Activated CD4-positive, alpha-beta T cell treated with anti-CD3 and anti-CD28 coated beads, Interleukin-2, amount 50 U/mL, for 4 hours (primary cell): Measurements from ENCODE around the gene POMGNT1.

ENCODE experiments used
- DNase-seq, 2 experiments: peaks; one replicate each; pipeline ENCODE4 v3.0.0-alpha.2; 2020

POMGNT1 gene

GRCh38 chr1:46206399-46206798 lies 8.2 kb upstream of the POMGNT1 start:
- DNase-seq: no peak

GRCh38 chr1:46205791-46206190 lies 7.6 kb upstream of the POMGNT1 start:
- DNase-seq: no peak

- no peak for DNase-seq
Observed at GRCh38 chr1:46205141-46205540, 6.9 kb upstream of the POMGNT1 start.

DNA sequence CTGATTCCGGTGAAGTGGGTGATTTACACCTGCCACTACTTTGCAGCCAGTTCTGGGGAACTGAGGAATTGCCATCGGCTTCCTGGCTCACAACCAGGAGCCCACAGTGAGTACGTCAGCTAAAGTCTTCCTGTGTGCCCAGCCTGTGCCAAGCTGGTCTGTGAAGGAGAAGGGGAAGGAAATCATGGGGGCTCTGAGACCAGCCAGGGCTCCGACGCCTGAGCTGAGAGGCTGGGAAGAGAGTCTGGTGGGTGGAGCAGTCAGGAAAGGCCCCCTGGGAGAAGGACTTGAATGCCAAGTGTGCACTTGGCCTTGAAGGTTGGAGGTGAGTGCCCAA lies 6.1 kb upstream of the POMGNT1 start:
- DNase-seq: no peak

DNA sequence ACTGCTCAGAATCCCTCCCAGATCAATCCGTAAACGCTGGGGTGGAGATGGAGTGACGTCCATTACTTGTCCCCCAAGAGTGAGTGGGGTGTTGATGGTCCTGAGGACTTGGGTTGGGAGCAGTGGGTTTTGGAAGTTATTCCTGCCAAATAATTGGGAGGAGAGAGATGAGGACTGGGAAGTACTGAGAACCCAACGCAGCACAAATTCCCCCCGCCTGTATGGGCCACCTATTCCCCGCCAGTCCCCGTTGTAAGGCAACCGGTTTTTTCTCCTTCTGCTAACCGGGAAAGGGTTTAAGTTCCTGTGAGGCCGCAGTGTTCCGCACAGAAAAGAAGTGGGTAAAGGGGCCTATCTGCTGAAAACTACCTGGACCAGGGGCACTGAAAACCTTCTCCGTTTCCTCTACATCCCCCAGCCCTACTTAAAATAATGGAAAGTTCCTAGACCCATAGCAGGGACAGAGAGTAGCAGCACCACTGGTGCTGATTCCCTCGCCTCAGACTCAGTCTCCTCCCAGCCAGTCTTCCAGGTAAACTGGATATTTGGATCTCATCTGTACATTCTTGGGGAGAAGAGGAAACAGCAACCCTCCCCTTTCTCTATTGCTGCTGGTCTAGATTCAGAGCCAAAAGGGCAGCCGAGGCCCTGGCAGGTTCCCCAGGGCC lies 5.6 kb upstream of the POMGNT1 start:
- DNase-seq: no peak

- no peak for DNase-seq
Observed at GRCh38 chr1:46199233-46199749, 1.1 kb upstream of the POMGNT1 start.

- no peak for DNase-seq
Observed at GRCh38 chr1:46197560-46197963, 672 bp downstream of the POMGNT1 start.

DNA sequence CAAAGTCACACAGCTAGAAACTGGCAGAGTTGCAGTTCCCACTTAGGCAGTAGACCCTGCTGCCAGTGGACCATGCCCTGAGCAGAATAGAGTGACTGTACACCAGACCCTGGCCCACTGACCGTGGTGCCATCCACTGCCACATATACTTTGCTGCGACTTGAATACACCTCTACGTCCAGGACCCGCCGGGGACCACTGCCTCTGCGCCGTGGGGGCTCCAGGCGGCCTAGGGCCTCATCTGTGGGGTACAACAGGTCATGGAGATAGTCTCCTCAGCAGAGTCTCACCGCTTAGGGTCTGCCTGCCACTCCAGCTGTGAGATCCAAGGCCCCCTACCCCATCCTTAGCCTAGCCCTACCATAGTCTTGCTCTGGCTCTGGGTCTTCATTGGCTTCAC lies 1.6 kb downstream of the POMGNT1 start:
- no peak for DNase-seq

DNA sequence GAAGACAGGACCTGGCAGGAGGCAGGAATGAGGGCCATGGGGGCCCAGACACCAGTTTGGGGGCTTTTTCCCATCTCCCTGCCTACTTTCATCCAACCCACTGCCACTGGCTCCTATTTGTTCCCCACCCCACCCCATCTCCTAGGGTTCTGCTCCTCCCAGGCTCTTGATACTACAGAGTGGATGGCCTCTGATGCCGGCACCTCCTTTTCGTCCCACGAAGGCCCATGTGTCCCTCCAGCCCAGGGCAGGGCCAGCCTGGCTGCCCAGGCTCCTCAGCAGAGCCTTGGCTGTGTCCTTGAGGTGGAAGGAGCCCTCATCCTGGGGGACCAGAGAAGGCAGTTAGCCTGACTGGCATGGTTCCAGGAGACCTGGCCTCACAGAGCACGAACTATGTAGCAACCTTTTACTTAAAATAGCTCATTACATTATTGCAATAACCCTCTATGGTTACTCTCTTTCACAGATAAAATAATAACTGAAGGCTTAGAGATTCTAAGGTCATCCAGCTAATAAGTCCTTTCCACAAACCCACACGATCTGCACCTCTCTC lies 3.5 kb downstream of the POMGNT1 start:
- no peak for DNase-seq

GRCh38 chr1:46193984-46194570 lies 4.2 kb downstream of the POMGNT1 start:
- DNase-seq: no peak

DNA sequence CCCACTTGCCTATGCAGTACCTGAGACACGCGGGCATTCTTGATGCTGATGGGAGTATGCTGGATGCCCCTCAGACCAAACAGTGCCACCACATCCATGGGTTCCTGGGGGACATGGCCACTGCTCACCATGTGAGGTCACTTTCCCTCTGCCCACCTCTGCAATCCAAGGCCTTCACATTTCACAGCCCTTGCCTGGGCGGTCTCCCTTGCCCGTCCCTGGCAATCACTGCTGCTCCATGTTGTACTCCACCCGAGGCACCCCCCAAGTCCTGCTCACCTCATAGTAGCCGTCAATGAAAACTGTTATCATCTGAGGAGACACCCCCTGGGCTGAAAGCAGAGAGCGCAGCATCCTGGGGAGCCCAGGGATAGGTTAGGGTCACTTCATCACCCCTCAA lies 4.9 kb downstream of the POMGNT1 start:
- no peak for DNase-seq

DNA sequence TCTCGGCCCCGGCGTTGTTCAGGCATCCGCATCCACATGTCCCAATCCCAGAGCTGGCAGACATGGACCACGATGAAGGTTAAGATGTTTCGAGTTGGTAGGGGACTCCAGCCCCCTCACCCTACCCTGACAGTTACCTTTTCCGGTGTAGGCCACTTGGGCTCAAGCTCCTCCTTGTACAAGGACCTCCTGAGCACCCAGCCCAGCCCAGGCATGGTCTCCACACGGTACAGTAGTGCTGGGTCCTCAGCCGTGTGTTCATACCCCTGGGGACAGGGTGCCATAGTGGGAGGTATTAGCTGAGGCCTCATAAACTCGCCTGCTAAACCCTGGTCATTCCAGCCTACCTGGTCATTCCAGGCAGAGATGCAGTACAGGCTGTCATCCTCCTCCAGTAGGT lies 6.1 kb downstream of the POMGNT1 start:
- DNase-seq: no peak

- DNase-seq: no peak
Observed at GRCh38 chr1:46191033-46191701, 7.1 kb downstream of the POMGNT1 start.

DNA sequence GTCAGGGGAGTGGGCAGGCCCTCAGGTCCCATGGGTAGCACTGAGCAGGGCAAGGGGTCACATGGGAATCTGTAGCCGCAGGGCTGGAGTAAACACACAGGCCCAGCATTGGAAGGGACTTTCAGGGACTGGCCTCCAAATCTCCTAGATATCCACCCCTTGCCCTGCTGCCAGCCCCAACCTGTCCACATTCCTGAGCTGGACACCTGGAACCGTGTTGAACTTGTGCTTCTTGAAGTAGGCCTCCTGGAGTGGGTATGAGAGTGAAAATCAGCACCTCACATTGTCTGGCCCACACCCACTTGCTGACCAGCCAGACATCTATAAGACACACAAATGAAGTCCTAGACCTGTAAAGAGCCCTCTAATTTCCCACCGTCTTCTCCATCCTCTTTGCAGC lies 7.7 kb downstream of the POMGNT1 start:
- DNase-seq: no peak

- no peak for DNase-seq
Observed at GRCh38 chr1:46188295-46189030, 9.8 kb downstream of the POMGNT1 start.

DNA sequence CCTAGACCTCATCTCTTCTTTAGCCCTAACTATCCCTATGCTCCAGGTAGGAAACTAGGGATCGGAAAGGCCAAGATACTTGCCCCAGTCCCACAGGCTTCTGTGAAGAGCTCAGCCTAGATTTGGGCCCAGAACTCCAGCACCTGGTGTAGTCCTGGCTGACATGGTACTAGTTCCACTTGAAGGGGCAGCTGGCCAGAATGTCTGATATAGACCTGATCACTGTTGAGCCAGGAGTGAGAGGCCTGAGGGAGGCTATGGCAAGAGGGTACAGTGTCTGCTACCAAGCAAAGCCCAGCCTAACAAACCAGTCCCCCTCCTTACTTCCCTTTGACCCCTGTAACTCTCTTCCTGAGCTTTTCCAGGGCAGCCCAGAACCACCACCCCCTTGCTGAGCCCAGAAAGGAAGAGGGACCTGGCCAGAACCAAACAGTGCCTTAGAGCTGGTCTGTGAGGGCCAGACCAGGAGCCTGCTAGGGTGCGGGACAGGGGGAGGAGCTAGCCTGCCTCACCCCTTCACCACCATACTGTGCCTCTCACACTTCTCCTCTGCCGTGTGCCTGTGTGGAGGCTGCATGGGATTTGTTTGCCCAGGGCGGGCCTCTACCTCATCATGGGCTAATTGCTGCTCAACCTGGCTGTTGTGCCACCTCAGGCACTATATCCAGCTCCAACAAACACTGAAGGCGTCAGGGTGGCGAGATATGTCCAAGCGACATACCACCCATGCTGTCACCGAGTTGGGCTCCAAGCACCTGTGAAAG lies 10.9 kb downstream of the POMGNT1 start:
- no peak for DNase-seq

DNA sequence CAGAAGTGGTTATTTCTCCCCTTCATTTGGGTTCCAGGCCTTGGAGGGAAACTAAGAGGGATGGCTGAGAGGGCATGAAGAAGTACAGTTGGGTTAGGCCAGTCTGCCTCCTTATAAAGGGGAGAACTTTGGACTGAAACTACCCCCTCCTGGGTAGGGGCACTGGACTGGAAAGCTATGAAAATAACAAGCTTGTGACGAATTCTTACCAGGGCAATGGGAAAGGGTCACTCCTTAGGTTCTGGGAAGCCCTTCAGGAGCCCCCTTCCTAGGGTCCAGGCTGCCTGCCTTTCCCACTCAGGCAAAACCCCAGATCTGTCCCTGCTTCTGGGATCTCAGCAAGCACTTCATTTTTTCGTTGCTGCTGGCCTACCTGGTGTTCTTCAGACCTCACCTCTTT lies 12.2 kb downstream of the POMGNT1 start:
- DNase-seq: no peak

GRCh38 chr1:46184920-46185658 lies 13.1 kb downstream of the POMGNT1 start:
- DNase-seq: peak; percentile 36 to 49

DNA sequence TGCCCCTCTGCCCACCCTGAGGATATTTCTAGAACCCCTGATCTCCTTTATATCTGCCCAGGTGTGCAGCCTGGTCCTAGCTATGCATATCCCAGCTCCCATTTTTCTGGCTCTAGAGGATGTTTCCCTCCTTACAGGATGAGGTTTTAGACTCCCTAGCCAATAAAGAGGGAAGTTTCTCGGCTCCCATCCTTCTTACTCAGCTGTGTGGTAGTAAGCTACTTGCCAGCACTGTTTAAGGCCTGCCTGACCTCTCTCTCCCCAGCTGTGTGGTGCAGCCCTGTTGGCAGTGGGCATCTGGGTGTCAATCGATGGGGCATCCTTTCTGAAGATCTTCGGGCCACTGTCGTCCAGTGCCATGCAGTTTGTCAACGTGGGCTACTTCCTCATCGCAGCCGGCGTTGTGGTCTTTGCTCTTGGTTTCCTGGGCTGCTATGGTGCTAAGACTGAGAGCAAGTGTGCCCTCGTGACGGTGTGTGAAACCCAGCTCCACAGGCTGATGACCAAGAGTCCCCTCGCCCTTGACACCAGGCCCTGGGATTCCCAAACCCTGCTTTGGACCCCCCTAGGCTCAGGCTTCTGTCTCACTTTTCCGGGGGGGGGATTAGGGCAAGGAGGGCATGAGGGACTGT lies 14.2 kb downstream of the POMGNT1 start:
- no peak for DNase-seq

DNA sequence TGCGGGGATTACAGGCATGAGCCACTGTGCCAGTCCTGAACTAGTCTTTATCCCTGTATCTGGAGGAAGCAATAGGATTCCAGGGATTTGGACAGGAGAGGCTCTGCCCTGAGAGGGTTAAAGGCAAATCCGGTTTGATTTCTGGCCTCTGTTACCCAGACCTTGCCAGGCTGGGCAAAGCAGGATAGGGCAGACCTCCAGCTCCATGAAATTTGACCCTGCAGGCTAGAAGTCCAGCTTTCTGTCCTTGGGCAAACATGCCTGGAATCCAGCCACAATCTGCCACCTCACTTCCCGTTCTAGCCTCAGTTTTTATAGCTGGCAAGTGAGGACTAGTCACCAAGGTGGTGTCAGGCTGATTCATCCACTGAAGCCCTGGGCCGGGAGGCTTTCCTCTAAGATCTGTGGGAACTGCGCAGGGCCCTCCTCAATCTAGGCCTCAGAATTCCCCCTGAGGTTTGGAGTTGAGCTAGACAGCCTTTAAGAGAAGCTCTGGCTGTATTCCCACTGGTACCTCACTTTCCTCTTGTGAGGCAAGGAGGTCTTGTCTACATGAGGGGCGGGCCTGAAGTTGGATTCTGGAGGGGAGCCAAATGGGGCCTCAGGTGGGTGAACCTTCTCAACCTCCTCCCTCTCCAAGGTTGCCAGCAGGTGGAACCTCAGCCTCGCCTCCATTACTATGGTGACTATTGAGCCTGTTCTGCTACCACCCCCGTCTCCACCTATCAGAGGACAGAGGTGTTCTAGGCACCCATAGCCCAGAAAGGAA lies 15.0 kb downstream of the POMGNT1 start:
- DNase-seq: no peak
